Keratinocyte (primary cell): ENCODE results near the gene PTPRT.

Experiments used
- EZH2 ChIP-seq: IDR thresholded peaks from one replicate; pipeline ENCODE4 v1.6.1; 2012; ENCODE audit warnings: inconsistent platforms, mild to moderate bottlenecking, low read length, moderate library complexity
- TF ChIP-seq, protein P1 (sequence below), 3 experiments: IDR thresholded peaks in 1 of 3; conservative IDR thresholded peaks in 1 of 3; optimal IDR thresholded peaks in 1 of 3; 2 replicates in 2 of 3; 3 replicates in 1 of 3; pipeline versions ENCODE3 to v1.5.1; 2011; ENCODE audit warnings: low read length in 3 of 3, mild to moderate bottlenecking in 3 of 3, moderate library complexity in 2 of 3, control low read depth in 1 of 3, inconsistent platforms in 1 of 3; ENCODE audit not compliant: insufficient read depth in 2 of 3; ENCODE audit errors: extremely low read depth in 1 of 3

DNA sequence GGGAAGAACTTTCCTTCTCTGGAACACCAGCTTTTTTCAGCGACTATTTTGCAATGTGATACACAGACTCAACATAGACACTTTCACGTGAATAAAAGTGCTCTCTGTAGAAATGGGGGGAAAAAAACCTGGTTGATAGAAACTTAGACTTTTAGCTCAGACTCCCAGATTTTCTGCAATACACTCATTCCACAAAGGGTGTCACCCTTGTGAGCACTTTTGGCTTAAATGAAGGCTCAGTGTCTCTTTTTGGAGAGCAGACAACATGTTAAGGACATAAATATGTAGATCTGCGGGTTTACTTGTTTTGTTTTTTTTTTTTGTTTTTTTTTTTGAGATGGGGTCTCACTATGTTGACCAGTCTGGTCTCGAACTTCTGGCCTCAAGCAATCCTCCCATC is 579.6 kb downstream of the PTPRT start:
- TF ChIP-seq EZH2 = no peak
- TF ChIP-seq, protein P1, sequence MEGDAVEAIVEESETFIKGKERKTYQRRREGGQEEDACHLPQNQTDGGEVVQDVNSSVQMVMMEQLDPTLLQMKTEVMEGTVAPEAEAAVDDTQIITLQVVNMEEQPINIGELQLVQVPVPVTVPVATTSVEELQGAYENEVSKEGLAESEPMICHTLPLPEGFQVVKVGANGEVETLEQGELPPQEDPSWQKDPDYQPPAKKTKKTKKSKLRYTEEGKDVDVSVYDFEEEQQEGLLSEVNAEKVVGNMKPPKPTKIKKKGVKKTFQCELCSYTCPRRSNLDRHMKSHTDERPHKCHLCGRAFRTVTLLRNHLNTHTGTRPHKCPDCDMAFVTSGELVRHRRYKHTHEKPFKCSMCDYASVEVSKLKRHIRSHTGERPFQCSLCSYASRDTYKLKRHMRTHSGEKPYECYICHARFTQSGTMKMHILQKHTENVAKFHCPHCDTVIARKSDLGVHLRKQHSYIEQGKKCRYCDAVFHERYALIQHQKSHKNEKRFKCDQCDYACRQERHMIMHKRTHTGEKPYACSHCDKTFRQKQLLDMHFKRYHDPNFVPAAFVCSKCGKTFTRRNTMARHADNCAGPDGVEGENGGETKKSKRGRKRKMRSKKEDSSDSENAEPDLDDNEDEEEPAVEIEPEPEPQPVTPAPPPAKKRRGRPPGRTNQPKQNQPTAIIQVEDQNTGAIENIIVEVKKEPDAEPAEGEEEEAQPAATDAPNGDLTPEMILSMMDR (optimal IDR thresholded peaks at IDR 0.05 in 1 of 3, IDR thresholded peaks at IDR 0.05 in 1 of 3, conservative IDR thresholded peaks at IDR 0.05 in 1 of 3; ENCODE audit: extremely low read depth in 1 of 3, insufficient read depth in 2 of 3, low read length in 3 of 3) = no peak
